GM18867 (cell line): Measurements from ENCODE around the gene ABI3.

Experiments used
- ATAC-seq: cut with Tn5 transposase; IDR thresholded peaks from one replicate; pipeline ENCODE4 v1.9.1; 2021; ENCODE audit warnings: mild to moderate bottlenecking, moderate library complexity; ENCODE audit not compliant: unreplicated experiment

The ABI3 gene

DNA sequence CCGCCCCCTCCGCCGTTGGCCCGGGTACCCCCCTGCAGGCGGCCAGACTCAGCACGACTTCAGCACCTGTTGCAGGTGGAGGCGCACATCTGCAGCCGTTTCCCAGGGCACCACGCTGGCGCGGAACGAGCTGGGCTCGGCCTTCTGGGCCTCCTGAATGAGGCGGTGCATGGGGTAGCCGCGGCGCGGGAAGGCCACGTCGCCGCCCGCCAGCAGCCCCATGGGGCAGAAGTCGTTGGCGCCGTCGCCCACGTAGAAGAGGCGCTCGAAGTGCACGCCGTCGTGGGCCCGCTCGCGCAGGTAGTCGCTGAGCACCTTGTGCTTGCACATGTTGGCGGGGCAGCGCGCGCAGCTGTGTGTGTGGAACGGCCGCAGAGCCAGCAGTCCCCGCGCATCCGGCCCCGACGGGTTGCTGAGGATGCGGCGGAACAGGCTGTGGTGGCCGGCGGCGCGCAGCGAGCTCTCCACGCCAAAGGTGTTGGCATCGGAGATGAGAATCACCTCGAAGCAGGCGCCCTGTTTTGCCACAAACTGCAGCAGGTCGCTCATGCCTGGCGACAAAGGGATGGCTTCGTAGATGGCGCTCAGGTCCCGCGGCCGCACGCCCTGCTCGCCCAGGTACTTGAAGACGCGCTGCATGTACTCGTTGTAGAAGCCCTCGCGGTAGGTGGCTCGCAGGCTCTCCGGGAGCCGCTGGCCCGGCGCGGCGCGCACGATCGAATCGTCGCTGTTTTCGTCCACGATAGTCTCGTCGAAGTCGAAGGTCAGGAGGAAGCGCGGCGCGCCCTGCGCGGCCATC, 13.9 kb downstream of the ABI3 start:
- no peak for ATAC-seq

DNA sequence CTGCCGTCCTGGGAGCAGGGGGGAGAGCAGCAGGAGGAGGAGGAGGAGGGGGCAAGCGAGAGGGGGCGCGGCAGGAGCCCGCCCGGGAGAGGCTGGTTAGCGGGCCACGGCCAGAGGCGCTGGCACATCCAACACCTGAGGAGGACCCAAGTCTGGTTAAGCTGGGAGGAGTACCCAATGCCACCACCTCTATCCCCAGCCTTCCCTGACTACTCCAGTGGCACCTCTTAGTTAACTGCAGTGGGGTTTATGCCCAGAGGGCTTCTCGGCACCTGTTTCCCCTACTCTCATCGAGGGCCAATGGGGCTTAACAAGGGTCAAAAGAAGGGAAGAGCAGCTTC, 14.5 kb downstream of the ABI3 start:
- no peak for ATAC-seq

DNA sequence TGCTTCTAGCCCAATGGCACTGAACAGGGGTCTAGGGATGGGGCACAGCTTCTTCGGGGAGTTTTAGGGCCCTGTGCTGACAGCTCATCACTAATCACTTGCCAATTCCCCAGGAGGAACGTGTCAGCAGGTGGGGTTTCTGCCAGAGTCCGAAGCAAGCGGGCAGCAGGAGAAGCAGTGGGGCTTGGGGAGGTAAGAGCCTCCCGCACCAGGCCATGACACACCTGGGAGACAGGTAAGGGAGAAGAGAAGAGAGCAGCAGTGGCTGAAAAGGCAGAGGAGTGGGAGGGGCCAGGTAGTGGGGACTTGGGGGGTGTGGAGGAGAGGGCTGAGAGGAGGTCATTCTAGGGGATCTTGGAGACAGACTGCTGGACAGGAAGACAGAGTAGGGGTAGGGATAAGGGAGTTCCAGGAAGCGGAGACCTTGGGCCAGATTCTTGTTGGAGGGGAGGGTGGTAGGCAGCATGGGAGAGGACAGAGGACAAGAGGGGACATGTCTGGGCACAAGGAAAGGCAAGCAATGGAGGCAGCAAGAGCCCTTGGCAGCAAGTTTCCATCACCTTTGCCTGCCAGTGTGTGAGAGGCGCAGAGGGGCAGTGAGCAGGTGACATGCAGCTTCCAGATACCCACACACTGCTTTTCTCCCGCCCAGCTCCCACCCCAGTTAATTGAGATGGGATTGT, 15.2 kb downstream of the ABI3 start:
- no peak for ATAC-seq

- no peak for ATAC-seq
Observed at GRCh38 chr17:49226771-49227435, 16.4 kb downstream of the ABI3 start.

DNA sequence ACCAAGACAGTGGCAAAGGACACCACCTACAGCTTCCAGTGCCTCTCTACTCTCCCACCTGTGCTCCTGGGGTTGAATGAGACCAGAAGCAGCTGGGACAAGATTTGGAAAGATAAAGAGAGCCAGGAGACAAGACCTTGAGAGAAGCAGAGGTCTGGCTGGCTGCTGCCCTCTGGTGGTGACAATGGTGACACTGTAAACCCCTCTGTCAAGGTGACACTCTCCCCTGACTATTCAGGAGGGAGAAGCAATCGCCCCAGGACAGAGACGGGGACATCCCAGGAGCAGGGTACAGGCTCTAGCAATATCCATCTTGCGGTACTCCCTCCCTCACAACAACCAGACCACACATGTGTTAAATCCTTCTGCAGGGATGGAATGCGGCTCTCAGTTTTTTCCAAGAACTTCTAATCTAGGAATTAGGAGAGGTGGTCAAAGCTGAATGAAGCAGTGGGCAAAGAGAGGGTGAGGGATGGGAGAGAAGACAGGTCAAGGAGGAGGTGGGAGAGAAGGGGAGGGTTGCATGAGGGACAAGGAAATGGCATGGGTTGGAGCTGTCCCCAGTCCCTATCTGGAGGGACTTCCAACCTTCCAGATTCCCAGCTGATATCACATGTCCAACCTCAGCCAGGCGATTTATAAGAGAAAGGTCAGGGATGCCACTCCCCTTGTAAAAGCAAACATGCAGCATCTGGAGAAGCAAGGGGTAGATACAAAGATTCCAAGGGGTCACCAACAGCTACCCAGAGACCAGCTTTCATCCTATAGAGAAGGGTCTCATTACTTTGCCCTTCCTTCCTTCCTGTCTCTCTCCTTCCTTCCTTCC, 17.1 kb downstream of the ABI3 start:
- no peak for ATAC-seq

DNA sequence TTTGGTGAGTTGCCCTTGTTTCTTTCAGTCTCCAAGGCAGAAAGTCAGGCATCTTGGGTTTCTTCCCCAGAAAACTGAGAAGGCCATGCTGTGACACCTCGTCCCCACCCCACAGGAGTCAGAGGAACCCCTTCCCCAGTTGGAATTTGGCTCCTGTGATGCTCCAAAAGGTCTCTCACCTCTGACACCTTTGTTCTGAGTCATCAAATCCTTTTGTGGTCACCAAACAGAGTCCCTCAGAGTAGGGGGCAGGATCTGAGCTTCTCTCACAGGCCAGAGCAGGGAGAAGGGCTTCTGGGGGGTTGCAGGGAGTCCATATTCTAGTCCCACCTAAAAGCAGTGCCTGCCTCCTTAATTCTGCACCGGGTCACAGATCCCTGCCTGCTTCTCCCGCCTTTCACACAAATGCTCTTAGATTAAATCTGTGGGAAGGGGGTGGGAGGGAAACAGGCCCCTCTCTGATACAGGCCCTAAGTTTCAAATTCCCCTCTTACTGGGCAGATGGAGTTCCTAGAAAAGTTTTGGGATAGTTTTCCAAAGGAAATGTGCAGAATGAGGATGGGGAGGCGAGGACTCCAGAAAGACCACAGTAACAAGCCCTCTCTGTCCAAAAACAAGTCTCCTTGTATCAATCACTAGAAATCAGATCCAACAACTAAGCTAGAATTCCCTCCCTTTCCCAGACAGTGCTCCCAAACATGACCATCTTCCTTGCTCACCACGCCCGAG, 18.7 kb downstream of the ABI3 start:
- no peak for ATAC-seq

DNA sequence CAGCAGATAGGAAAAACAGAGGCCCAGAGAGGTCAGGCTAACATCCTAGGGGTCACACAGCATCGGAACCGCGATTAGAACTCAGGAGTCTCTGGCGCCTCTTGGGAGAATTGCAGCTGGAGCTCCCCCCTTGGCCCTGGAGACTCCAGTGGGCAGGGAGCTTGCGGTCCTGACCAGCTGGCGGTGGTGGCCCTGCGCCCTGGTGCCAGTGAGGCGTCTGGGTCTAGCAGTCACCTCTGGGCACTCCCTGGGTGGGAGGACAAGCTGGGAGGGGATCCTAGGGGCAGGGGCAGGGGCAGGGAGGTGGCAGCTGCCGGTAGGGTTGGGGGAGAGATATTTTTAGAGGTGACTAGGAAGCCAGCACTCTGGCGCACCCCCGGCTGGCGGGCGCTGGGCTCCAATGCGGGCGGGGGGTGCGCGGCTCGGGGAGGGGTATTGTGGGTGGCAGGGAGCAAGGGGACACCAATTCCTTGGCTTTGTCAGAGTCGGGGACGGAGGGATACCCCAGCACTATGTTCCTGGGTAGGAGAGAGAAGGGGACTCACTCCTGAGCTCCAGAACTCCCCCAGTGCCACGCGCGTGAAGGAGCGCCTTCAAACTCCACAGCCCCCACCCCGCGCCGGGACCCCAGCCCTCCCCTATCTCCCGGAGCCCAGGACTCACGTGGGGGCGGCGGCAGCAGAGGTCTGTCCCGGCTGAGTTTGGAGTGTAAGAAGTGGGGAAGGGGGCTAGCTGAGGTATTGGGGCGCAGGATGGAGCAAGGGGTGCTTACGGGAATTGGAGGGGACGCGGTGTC, 19.5 kb downstream of the ABI3 start:
- peak; percentile 3 for ATAC-seq

GRCh38 chr17:49230636-49231562, 20.4 kb downstream of the ABI3 start, which contains the start of gene PHOSPHO1:
TSS of gene PHOSPHO1 (minus strand) at chr17:49230787. CDS start at chr17:49226691, 4,096 bp downstream.
- ATAC-seq: peak; percentile 90

DNA sequence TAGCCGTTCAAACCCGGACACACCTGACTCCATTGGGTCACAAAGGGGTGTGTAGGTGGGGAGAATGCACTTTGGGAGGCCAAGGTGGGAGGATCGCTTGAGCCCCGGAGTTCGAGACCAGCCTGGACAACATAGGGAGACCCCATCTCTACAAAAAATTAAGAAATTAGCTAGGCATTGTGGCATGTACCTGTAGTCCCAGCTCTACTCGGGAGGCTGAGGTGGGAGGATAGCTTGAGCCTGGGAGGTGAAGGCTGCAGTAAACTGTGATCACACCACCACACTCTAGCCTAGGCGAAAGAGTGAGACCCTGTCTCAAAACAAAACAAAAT, 21.0 kb downstream of the ABI3 start:
- ATAC-seq: no peak

DNA sequence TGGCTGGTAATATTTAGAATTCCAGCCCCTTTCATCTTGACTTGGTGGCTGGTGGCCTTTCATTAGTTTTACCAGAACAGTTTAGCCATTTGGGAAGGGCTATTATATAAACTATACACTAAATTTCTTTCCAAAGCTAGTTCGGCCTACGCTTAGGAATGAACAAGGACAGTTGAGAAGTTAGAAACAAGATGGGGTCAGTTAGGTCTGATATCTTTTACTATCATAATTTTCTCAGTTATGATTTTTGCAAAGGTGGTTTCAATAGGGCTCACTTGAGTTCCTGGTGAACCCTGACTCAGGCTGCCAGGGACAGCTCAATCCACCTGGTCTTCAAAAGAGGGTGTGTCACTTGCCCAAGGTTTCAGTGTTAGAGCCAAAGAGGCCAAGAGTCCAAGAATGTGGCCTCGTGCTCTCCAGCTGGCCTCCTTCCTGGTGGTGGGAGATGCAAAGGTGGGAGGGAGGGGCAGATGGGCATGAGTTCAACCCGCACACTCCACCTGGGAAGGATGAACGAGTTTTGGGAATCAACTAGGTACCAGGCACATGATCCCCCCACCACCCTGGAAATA, 24.1 kb downstream of the ABI3 start:
- no peak for ATAC-seq

DNA sequence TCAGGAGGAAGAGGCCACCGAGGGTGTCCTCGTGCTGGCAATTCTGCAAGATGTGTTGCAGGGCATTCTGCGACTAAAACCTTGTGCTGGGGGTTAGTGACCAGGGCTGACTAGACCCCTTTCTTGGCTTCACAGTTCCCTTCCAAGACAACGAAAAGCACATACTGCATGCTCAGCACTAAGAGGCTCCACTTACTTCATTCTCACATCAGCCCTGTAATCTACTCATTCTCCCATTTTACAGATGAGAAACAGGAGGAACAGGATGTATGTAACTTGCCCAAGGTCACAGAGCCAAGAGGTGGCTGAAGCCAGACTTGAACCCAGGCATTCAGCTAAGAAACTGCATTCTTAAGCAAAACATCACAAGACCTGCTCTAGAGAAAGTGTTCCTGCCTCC, 25.4 kb downstream of the ABI3 start:
- ATAC-seq: no peak

DNA sequence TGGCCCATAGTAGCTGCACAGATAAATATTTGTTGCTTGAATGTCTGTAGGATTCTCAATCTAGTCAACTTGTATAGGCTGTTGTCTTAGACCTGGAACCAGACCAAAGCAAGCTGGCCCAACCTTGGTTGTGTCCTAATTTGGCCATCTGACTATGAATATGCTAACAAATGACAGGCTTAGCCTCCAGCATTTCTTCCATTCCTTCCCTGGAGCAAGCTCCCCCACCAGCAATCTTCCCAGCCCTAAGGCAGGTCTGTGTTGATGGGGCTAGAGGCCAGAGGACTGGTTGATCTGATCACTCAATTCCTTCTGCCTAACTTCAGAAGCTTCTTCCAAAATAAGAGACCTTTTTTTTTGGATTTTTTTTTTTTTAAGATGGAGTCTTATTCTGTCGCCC, 29.5 kb downstream of the ABI3 start:
- ATAC-seq: no peak

GRCh38 chr17:49240619-49241018, 30.1 kb downstream of the ABI3 start:
- no peak for ATAC-seq

- no peak for ATAC-seq
Observed at GRCh38 chr17:49241040-49241439, 30.5 kb downstream of the ABI3 start.

GRCh38 chr17:49241692-49242397, 31.3 kb downstream of the ABI3 start:
- no peak for ATAC-seq

DNA sequence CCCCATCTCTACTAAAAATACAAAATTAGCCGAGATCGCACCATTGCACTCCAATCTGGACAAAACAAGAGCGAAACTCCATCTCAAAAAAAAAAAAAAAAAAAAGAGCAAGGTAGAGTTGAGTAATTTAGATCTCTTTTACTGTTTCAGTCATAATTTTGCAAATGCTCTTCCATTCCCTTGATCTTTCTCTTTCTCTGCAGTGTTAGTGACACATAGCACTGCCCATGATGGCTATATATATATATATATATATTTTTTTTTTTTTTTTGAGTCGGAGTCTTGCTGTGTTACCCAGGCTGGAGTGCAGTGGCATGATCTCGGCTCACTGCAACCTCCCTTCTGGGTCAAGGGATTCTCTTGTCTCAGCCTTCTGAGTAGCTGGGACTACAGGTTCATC, 32.3 kb downstream of the ABI3 start:
- ATAC-seq: no peak

DNA sequence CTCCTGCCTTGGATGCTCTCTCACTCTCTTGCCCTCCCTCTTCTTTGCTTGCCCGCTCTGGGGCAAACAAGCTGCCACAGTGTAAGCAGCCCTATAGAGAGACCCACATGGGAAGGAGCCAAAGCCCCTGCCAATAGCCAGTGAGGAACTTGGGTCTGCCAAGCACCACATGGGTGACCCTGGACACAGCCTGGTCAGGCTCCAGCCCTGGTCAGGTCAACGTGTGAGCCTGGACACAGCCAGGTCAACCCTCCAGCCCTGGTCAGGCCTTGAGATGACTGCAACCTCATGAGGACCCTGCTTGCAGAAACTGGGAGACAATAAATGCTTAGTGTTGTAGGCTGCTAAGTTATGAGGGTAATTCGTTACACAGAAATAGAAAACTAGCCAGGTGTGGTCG, 34.3 kb downstream of the ABI3 start:
- no peak for ATAC-seq

- ATAC-seq: no peak
Observed at GRCh38 chr17:49247944-49248343, 37.4 kb downstream of the ABI3 start.
